Osteocyte (in vitro differentiated cells): ENCODE results near the gene ITGB6. TPM values are rescaled to one million over a fixed set of nuclear protein-coding genes. Genes with fewer than 3 reads are reported as not detected.

Experiments
- DNase-seq: peaks from one replicate; pipeline ENCODE4 v3.0.0; 2021; ENCODE audit warnings: mixed read lengths; ENCODE audit not compliant: unreplicated experiment; ENCODE audit errors: extremely low spot score
- H3K27ac Mint-ChIP-seq: one replicate; pipeline ENCODE4 v1.8.0; 2021; ENCODE audit warnings: mild to moderate bottlenecking, mixed read lengths; ENCODE audit not compliant: unreplicated experiment
- H3K27me3 Mint-ChIP-seq: one replicate; pipeline ENCODE4 v1.8.0; 2021; ENCODE audit warnings: mixed read lengths; ENCODE audit not compliant: unreplicated experiment
- H3K36me3 Mint-ChIP-seq: one replicate; pipeline ENCODE4 v1.8.0; 2021; ENCODE audit warnings: mixed read lengths; ENCODE audit not compliant: unreplicated experiment
- H3K4me1 Mint-ChIP-seq: one replicate; pipeline ENCODE4 v1.8.0; 2021; ENCODE audit warnings: mixed read lengths; ENCODE audit not compliant: unreplicated experiment
- H3K4me3 Mint-ChIP-seq: one replicate; pipeline ENCODE4 v1.8.0; 2021; ENCODE audit warnings: mild to moderate bottlenecking, moderate library complexity, mixed read lengths; ENCODE audit not compliant: unreplicated experiment
- H3K9me3 Mint-ChIP-seq: one replicate; pipeline ENCODE4 v1.8.0; 2021; ENCODE audit warnings: mixed read lengths; ENCODE audit not compliant: unreplicated experiment
- CTCF ChIP-seq: fragments of 200-600 bp; sonication (generic); IDR thresholded peaks from 2 replicates; pipeline ENCODE4 v1.5.0; 2021; ENCODE audit warnings: antibody characterized with exemption, mild to moderate bottlenecking, moderate library complexity
- total RNA-seq: library from RNA; stranded (reverse); gene quantifications from 2 replicates; pipeline ENCODE4 v1.2.1, GENCODE V29; 2021

The ITGB6 gene
- total RNA-seq, 1 donor from 2014 or later, result 0.13 TPM

GRCh38 chr2:160139350-160139749 is 60.7 kb downstream of the ITGB6 start:
- no peaks in the 10 kb centered on the region for H3K9me3 Mint-ChIP-seq
- TF ChIP-seq CTCF, result no peak
- DNase-seq, result no peak
- H3K27me3 Mint-ChIP-seq, result no peaks in the 10 kb centered on the region
- no peaks in the 10 kb centered on the region for H3K36me3 Mint-ChIP-seq
- H3K4me1 Mint-ChIP-seq, result peaks cover 39% of the 10 kb centered on the region
- peak overlapping the region; percentile 93 for H3K27ac Mint-ChIP-seq
- peak overlapping the region; percentile 58 for H3K4me3 Mint-ChIP-seq

GRCh38 chr2:160138406-160138805 is 61.7 kb downstream of the ITGB6 start:
- DNase-seq, result no peak
- Mint-ChIP-seq H3K27ac (no peak overlapping the region), H3K4me1 (peaks cover 39% of the 10 kb centered on the region), H3K4me3 (no peak overlapping the region), H3K27me3 (no peaks in the 10 kb centered on the region), H3K9me3 (no peaks in the 10 kb centered on the region), H3K36me3 (no peaks in the 10 kb centered on the region)
- no peak for TF ChIP-seq CTCF

- no peak overlapping the region for H3K27ac Mint-ChIP-seq
- no peaks in the 10 kb centered on the region for H3K9me3 Mint-ChIP-seq
- no peaks in the 10 kb centered on the region for H3K36me3 Mint-ChIP-seq
- peaks cover 38% of the 10 kb centered on the region for H3K4me1 Mint-ChIP-seq
- no peak for DNase-seq
- no peaks in the 10 kb centered on the region for H3K27me3 Mint-ChIP-seq
- TF ChIP-seq CTCF, result no peak
- H3K4me3 Mint-ChIP-seq, result no peak overlapping the region
These were observed 62.6 kb downstream of the ITGB6 start for GRCh38 chr2:160137464-160137863.

- no peak overlapping the region for H3K27ac Mint-ChIP-seq
- no peak for DNase-seq
- no peak overlapping the region for H3K4me3 Mint-ChIP-seq
- no peaks in the 10 kb centered on the region for H3K27me3 Mint-ChIP-seq
- no peak for TF ChIP-seq CTCF
- H3K4me1 Mint-ChIP-seq, result no peaks in the 10 kb centered on the region
- H3K9me3 Mint-ChIP-seq, result no peaks in the 10 kb centered on the region
- H3K36me3 Mint-ChIP-seq, result no peaks in the 10 kb centered on the region
These were observed 67.3 kb downstream of the ITGB6 start for GRCh38 chr2:160132761-160133160.

- Mint-ChIP-seq H3K9me3 (no peaks in the 10 kb centered on the region), H3K4me1 (peaks cover 6% of the 10 kb centered on the region), H3K36me3 (no peaks in the 10 kb centered on the region), H3K27me3 (no peaks in the 10 kb centered on the region), H3K4me3 (no peak overlapping the region), H3K27ac (no peak overlapping the region)
- TF ChIP-seq CTCF, result no peak
- no peak for DNase-seq
These were observed 73.3 kb downstream of the ITGB6 start for GRCh38 chr2:160126756-160127155.
